Naive B cell (primary cell): ENCODE measurements around the gene LMBRD1. TPM values are rescaled to one million over a fixed set of nuclear protein-coding genes. Genes with fewer than 3 reads are reported as not detected.

ENCODE experiments used
- ATAC-seq, 2 donors: fragments of 150-1000 bp; cut with Tn5 transposase; 2 replicates each; pipeline ENCODE4 v1.10.0; 2021; ENCODE audit warnings: low read depth in 2 of 2, mild to moderate bottlenecking in 2 of 2, moderate library complexity in 2 of 2
- DNase-seq: peaks from one replicate; pipeline ENCODE4 v3.0.0; 2022
- H3K27ac Mint-ChIP-seq, 6 donors: one replicate each; pipeline ENCODE4 v1.8.0; 2020 to 2022; ENCODE audit warnings: mild to moderate bottlenecking in 6 of 6, mixed read lengths in 6 of 6, moderate library complexity in 5 of 6, inconsistent platforms in 2 of 6
- H3K27me3 Mint-ChIP-seq, 3 donors: one replicate each; pipeline ENCODE4 v1.8.0; 2021 to 2022; ENCODE audit warnings: mixed read lengths in 3 of 3, mild to moderate bottlenecking in 1 of 3
- H3K36me3 Mint-ChIP-seq, 2 donors: one replicate each; pipeline ENCODE4 v1.8.0; 2020 to 2022; ENCODE audit warnings: mixed read lengths in 2 of 2, inconsistent platforms in 1 of 2, mild to moderate bottlenecking in 1 of 2
- H3K4me1 Mint-ChIP-seq, 3 donors: one replicate each; pipeline ENCODE4 v1.8.0; 2020 to 2022; ENCODE audit warnings: mixed read lengths in 3 of 3, inconsistent platforms in 1 of 3, mild to moderate bottlenecking in 1 of 3, moderate library complexity in 1 of 3
- H3K4me3 Mint-ChIP-seq, 8 donors: one replicate each; pipeline ENCODE4 v1.8.0; 2020 to 2022; ENCODE audit warnings: mild to moderate bottlenecking in 8 of 8, mixed read lengths in 8 of 8, moderate library complexity in 8 of 8, inconsistent platforms in 2 of 8
- H3K9me3 Mint-ChIP-seq, 7 donors: one replicate each; pipeline ENCODE4 v1.8.0; 2020 to 2022; ENCODE audit warnings: mixed read lengths in 7 of 7, mild to moderate bottlenecking in 5 of 7, inconsistent platforms in 2 of 7, moderate library complexity in 1 of 7
- polyA plus RNA-seq, 6 donors: library from polyadenylated mRNA; unstranded; fragments of 300-500 nt; fragmentation: Illumina TruSeq; gene quantifications; one replicate each; pipeline ENCODE4 v1.2.3, GENCODE V29; 2021; ENCODE audit warnings: low read depth in 6 of 6

LMBRD1 gene
- polyA plus RNA-seq, 6 donors from 2014 or later: 72.2 to 116 (median 84.1) TPM

GRCh38 chr6:69643688-69644087, 153.1 kb downstream of the LMBRD1 start:
- H3K4me1 Mint-ChIP-seq: no peaks in the 10 kb centered on the region
- no peak for DNase-seq
- peaks cover 19 to 24% (median 23%) of the 10 kb centered on the region in 3 donors for H3K27me3 Mint-ChIP-seq
- no peaks in the 10 kb centered on the region for H3K36me3 Mint-ChIP-seq
- no peak overlapping the region for H3K4me3 Mint-ChIP-seq
- H3K27ac Mint-ChIP-seq: no peak overlapping the region
- no peak for ATAC-seq
- peaks cover 0 to 10% (median 5%) of the 10 kb centered on the region in 7 donors for H3K9me3 Mint-ChIP-seq

GRCh38 chr6:69632932-69633331, 163.9 kb downstream of the LMBRD1 start:
- Mint-ChIP-seq H3K9me3 (peaks cover 0 to 11% (median 4%) of the 10 kb centered on the region in 7 donors), H3K4me3 (no peak overlapping the region), H3K36me3 (no peaks in the 10 kb centered on the region), H3K4me1 (peaks cover 0 to 5% (median 0%) of the 10 kb centered on the region in 3 donors), H3K27ac (no peak overlapping the region), H3K27me3 (peaks cover 8 to 14% (median 12%) of the 10 kb centered on the region in 3 donors)
- ATAC-seq: no peak
- DNase-seq: no peak

GRCh38 chr6:69631552-69632346, 165.1 kb downstream of the LMBRD1 start:
- DNase-seq (no peak), ATAC-seq (no peak)
- Mint-ChIP-seq H3K27me3 (peaks cover 8 to 17% (median 10%) of the 10 kb centered on the region in 3 donors), H3K4me1 (peaks cover 0 to 5% (median 0%) of the 10 kb centered on the region in 3 donors), H3K4me3 (no peak overlapping the region), H3K36me3 (no peaks in the 10 kb centered on the region), H3K27ac (peak overlapping the region in 1 of 6 donors; percentile 15), H3K9me3 (peaks cover 0 to 16% (median 4%) of the 10 kb centered on the region in 7 donors)

- Mint-ChIP-seq H3K9me3 (peaks cover 0 to 16% (median 4%) of the 10 kb centered on the region in 7 donors), H3K27me3 (peaks cover 6 to 13% (median 8%) of the 10 kb centered on the region in 3 donors)
These were observed 166.0 kb downstream of the LMBRD1 start for GRCh38 chr6:69630767-69631166.

GRCh38 chr6:69627625-69628024, 169.2 kb downstream of the LMBRD1 start:
- H3K27ac Mint-ChIP-seq: no peak overlapping the region
- DNase-seq (no peak), ATAC-seq (no peak)
- no peak overlapping the region for H3K4me3 Mint-ChIP-seq
- no peaks in the 10 kb centered on the region for H3K4me1 Mint-ChIP-seq
- H3K27me3 Mint-ChIP-seq: peaks cover 4 to 9% (median 8%) of the 10 kb centered on the region in 3 donors
- H3K36me3 Mint-ChIP-seq: no peaks in the 10 kb centered on the region
- H3K9me3 Mint-ChIP-seq: peaks cover 0 to 16% (median 5%) of the 10 kb centered on the region in 7 donors

More at GRCh38 chr6:69630767-69631166, 166.0 kb downstream of the LMBRD1 start:
- no peak overlapping the region for H3K4me3 Mint-ChIP-seq
- H3K4me1 Mint-ChIP-seq: peaks cover 0 to 4% (median 0%) of the 10 kb centered on the region in 3 donors
- H3K36me3 Mint-ChIP-seq: no peaks in the 10 kb centered on the region
- no peak for ATAC-seq
- DNase-seq: no peak
- H3K27ac Mint-ChIP-seq: no peak overlapping the region

GRCh38 chr6:69624944-69625343, 171.9 kb downstream of the LMBRD1 start:
- peaks cover 0 to 16% (median 5%) of the 10 kb centered on the region in 7 donors for H3K9me3 Mint-ChIP-seq
- H3K27ac Mint-ChIP-seq: no peak overlapping the region
- ATAC-seq (no peak), DNase-seq (no peak)
- H3K4me3 Mint-ChIP-seq: no peak overlapping the region
- H3K27me3 Mint-ChIP-seq: peaks cover 0 to 9% (median 8%) of the 10 kb centered on the region in 3 donors
- H3K4me1 Mint-ChIP-seq: no peaks in the 10 kb centered on the region
- H3K36me3 Mint-ChIP-seq: no peaks in the 10 kb centered on the region

Other genes with a start within 250 kb of the LMBRD1 start
- 10 to 100 TPM; 14.1 to 47.3 (median 31.9) TPM for gene COL19A1, start 69.5 kb upstream of the LMBRD1 start, polyA plus RNA-seq